Neuronal stem cell (in vitro differentiated cells): ENCODE results near the gene RSPH10B.
"Not testable (repeated sequence)": the region's sequence is repeated elsewhere in the genome, so short reads cannot be mapped to it uniquely, and the experiment has no call there.

ENCODE experiments used
- DNase-seq: peaks from one replicate; pipeline ENCODE4 v3.0.0-alpha.2; 2013; ENCODE audit warnings: low spot score
- H2AFZ ChIP-seq: one replicate; pipeline ENCODE4 v1.6.1; 2013; ENCODE audit warnings: mild to moderate bottlenecking, low read length, inconsistent platforms
- H2AK5ac ChIP-seq: 2 replicates; pipeline ENCODE4 v1.6.1; 2013; ENCODE audit warnings: low read depth, mild to moderate bottlenecking, inconsistent platforms, low read length, moderate library complexity, mixed read lengths
- H2BK120ac ChIP-seq: 2 replicates; pipeline ENCODE4 v1.6.1; 2013; ENCODE audit warnings: low read depth, mild to moderate bottlenecking, inconsistent platforms, low read length, moderate library complexity, mixed read lengths
- H2BK12ac ChIP-seq: one replicate; pipeline ENCODE4 v1.6.1; 2013; ENCODE audit warnings: low read length, inconsistent platforms
- H2BK15ac ChIP-seq: 2 replicates; pipeline ENCODE4 v1.6.1; 2013; ENCODE audit warnings: mild to moderate bottlenecking, low read length, inconsistent platforms, mixed read lengths
- H2BK5ac ChIP-seq: one replicate; pipeline ENCODE4 v1.6.1; 2013; ENCODE audit warnings: inconsistent platforms, mild to moderate bottlenecking, low read length, moderate library complexity
- H3K14ac ChIP-seq: one replicate; pipeline ENCODE4 v1.6.1; 2013; ENCODE audit warnings: low read length, inconsistent platforms
- H3K18ac ChIP-seq: 2 replicates; pipeline ENCODE4 v1.6.1; 2013; ENCODE audit warnings: low read length, inconsistent platforms
- H3K23ac ChIP-seq: 2 replicates; pipeline ENCODE4 v1.6.1; 2013; ENCODE audit warnings: low read depth, mild to moderate bottlenecking, mixed read lengths, low read length, inconsistent platforms; ENCODE audit not compliant: poor library complexity
- H3K27ac ChIP-seq: replicated peaks from 3 replicates; pipeline ENCODE4 v1.5.1; 2013; ENCODE audit warnings: low read length, inconsistent platforms
- H3K27me3 ChIP-seq, 3 experiments: 2 replicates each; pipeline ENCODE4 v1.6.1; 2013; ENCODE audit warnings: low read length in 3 of 3, mild to moderate bottlenecking in 2 of 3, inconsistent platforms in 1 of 3, low read depth in 1 of 3, mixed read lengths in 1 of 3, moderate library complexity in 1 of 3; ENCODE audit not compliant: control insufficient read depth in 3 of 3, insufficient read depth in 3 of 3
- H3K36me3 ChIP-seq, 2 donors: replicated peaks in 1 of 2; 2 replicates each; pipeline ENCODE4 v1.6.1; 2013; ENCODE audit warnings: low read length in 2 of 2; ENCODE audit not compliant: control insufficient read depth in 2 of 2, insufficient read depth in 2 of 2
- H3K4ac ChIP-seq: 2 replicates; pipeline ENCODE4 v1.6.1; 2013; ENCODE audit warnings: inconsistent platforms, mild to moderate bottlenecking, low read length, moderate library complexity
- H3K4me1 ChIP-seq, 2 donors: 1 replicate in 1 of 2; 2 replicates in 1 of 2; pipeline ENCODE4 v1.6.1; 2013; ENCODE audit warnings: low read length in 2 of 2, low read depth in 1 of 2; ENCODE audit not compliant: control insufficient read depth in 2 of 2, insufficient read depth in 1 of 2
- H3K4me2 ChIP-seq: one replicate; pipeline ENCODE4 v1.6.1; 2013; ENCODE audit warnings: mild to moderate bottlenecking, low read length, inconsistent platforms; ENCODE audit not compliant: insufficient read depth, poor library complexity, severe bottlenecking
- H3K4me3 ChIP-seq, 2 donors: 2 replicates each; pipeline ENCODE4 v1.5.1; 2013; ENCODE audit warnings: low read length in 2 of 2, mild to moderate bottlenecking in 2 of 2, inconsistent platforms in 1 of 2, moderate library complexity in 1 of 2
- H3K79me1 ChIP-seq: one replicate; pipeline ENCODE4 v1.6.1; 2013; ENCODE audit warnings: low read depth, mild to moderate bottlenecking, inconsistent platforms, low read length, moderate library complexity
- H3K9ac ChIP-seq: one replicate; pipeline ENCODE4 v1.6.1; 2013; ENCODE audit warnings: mild to moderate bottlenecking, low read depth, low read length, inconsistent platforms; ENCODE audit not compliant: poor library complexity
- H3K9me3 ChIP-seq, 2 donors: replicated peaks in 1 of 2; 2 replicates each; pipeline versions ENCODE3 to v1.6.1; 2013; ENCODE audit warnings: low read length in 2 of 2, mild to moderate bottlenecking in 2 of 2, inconsistent platforms in 1 of 2, low read depth in 1 of 2, mixed read lengths in 1 of 2, moderate library complexity in 1 of 2; ENCODE audit not compliant: control insufficient read depth in 2 of 2, insufficient read depth in 1 of 2
- H4K8ac ChIP-seq: one replicate; pipeline ENCODE4 v1.6.1; 2013; ENCODE audit warnings: low read depth, mild to moderate bottlenecking, inconsistent platforms, low read length, moderate library complexity
- H4K91ac ChIP-seq: one replicate; pipeline ENCODE4 v1.6.1; 2013; ENCODE audit warnings: low read length, low read depth, mild to moderate bottlenecking, inconsistent platforms; ENCODE audit not compliant: poor library complexity
- WGBS, 2 donors: extraction: QIAGEN DNeasy Blood & Tissue Kit; methylation state at CpG; one replicate each; pipeline ENCODE4 v1.1.7; 2013; ENCODE audit warnings: missing lambda C conversion rate in 2 of 2, mixed read lengths in 1 of 2; ENCODE audit not compliant: insufficient read length in 2 of 2, insufficient replicate concordance in 1 of 2; ENCODE audit errors: extremely low coverage in 2 of 2; 5-methylcytosine and 5-hydroxymethylcytosine counted together

The RSPH10B gene

DNA sequence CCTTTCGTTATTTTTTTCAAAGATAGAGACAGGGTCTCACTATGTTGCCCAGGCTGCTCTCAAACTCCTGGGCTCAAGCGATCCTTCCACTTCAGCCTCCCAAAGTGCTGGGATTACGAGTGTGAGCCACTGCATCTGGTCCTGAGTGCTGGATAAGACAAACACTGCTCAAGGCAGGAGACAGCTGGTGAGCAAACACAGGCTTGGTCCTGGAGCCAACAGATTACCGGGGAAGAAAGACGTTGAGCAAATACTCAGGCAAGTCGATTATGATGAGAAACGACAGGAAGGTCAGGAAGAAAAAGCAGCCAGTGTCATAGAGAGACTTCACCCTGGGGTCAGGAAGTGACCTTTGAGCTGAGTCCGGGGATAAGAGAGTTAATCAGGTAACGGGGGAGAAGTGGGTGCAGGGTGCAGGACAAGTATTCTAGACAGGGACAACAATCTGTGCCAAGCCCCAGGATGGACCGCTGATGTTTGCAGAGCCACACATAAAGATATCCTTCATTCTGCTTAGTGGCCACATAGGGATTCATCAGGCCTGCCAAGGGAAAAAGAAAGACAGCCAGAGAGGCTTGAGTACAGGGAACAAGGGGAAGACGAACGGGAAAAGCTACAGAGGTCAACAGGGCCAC, 9.3 kb upstream of the RSPH10B start:
- H2BK5ac ChIP-seq, H3K4me1 ChIP-seq, H3K9me3 ChIP-seq, DNase-seq, H3K9ac ChIP-seq, H3K4ac ChIP-seq, H4K8ac ChIP-seq, H3K4me3 ChIP-seq, H2AFZ ChIP-seq, H3K27me3 ChIP-seq, H2BK120ac ChIP-seq, H2BK12ac ChIP-seq, H2BK15ac ChIP-seq, H3K79me1 ChIP-seq, H3K27ac ChIP-seq, H3K14ac ChIP-seq, H4K91ac ChIP-seq, H3K4me2 ChIP-seq, H3K23ac ChIP-seq, H2AK5ac ChIP-seq, H3K18ac ChIP-seq: not testable (repeated sequence)
- H3K36me3 ChIP-seq: peaks cover 0 to 20% of the 10 kb centered on the region in 2 donors
- WGBS, 2 donors: no CpG with 5 or more reads among the region's 12 CpGs

- H2BK15ac ChIP-seq, H3K36me3 ChIP-seq, H3K9me3 ChIP-seq, H4K8ac ChIP-seq, H3K4me1 ChIP-seq, DNase-seq, H2BK12ac ChIP-seq, H3K27ac ChIP-seq, H4K91ac ChIP-seq, H3K4ac ChIP-seq, H3K14ac ChIP-seq, H3K23ac ChIP-seq, H3K4me3 ChIP-seq, H3K9ac ChIP-seq, H2AK5ac ChIP-seq, H2BK120ac ChIP-seq, H2BK5ac ChIP-seq, H2AFZ ChIP-seq, H3K18ac ChIP-seq, H3K4me2 ChIP-seq, H3K79me1 ChIP-seq, H3K27me3 ChIP-seq: not testable (repeated sequence)
- no CpG with 5 or more reads among the region's 8 CpGs for WGBS, 2 donors
Observed at GRCh38 chr7:5973580-5973979, 3.1 kb upstream of the RSPH10B start.

DNA sequence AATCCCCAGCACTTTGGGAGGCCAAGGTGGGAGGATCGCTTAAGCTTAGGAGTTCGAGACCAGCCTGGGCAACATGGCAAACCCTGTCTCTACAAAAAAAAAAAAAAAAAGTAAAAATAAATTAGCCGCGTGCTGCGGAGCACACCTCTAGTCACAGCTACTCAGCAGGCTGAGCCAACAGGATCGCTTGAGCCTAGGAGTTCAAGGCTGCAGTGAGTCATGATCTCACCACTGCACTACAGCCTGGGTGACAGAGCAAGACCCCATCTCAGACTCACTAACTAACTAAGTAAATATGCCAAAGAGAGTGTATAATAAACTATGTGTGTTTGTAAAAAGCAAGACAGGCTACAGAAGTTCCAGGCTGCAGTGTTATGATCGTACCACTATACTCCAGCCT, 6.7 kb downstream of the RSPH10B start:
- H3K79me1 ChIP-seq, H2BK5ac ChIP-seq, H2AK5ac ChIP-seq, H2BK15ac ChIP-seq, H3K27ac ChIP-seq, H3K27me3 ChIP-seq, H3K4me2 ChIP-seq, H3K4me1 ChIP-seq, DNase-seq, H3K9me3 ChIP-seq, H2BK12ac ChIP-seq, H3K23ac ChIP-seq, H4K91ac ChIP-seq, H4K8ac ChIP-seq, H3K36me3 ChIP-seq, H3K18ac ChIP-seq, H3K4ac ChIP-seq, H3K9ac ChIP-seq, H2BK120ac ChIP-seq, H2AFZ ChIP-seq, H3K4me3 ChIP-seq, H3K14ac ChIP-seq: not testable (repeated sequence)
- WGBS, 2 donors: no CpG with 5 or more reads among the region's 7 CpGs

DNA sequence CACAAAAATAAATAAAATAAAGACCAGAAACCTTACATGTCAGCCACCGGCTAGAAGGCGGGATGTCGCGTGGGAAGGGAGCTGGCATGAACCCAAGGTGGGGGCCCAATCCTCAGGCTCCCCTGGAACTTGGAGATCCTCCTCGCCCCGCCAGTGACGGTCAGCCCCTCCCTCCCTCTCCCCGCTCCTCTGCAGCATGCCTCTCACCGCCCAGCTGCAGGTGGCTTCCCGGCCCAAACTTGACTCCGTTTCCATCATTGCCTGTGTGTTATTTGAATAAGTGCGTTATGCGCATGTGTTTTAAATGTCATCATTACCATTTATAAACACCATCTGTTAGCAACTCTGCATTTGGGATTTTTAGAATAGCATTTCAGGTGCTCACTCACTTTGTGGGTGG, 7.3 kb downstream of the RSPH10B start:
- H2BK12ac ChIP-seq, H3K79me1 ChIP-seq, H3K9ac ChIP-seq, H2AK5ac ChIP-seq, H4K8ac ChIP-seq, H3K4me1 ChIP-seq, H3K36me3 ChIP-seq, H3K14ac ChIP-seq, H3K27ac ChIP-seq, H2BK120ac ChIP-seq, H3K4me2 ChIP-seq, H2BK15ac ChIP-seq, DNase-seq, H3K4ac ChIP-seq, H2BK5ac ChIP-seq, H3K23ac ChIP-seq, H3K9me3 ChIP-seq, H3K27me3 ChIP-seq, H2AFZ ChIP-seq, H3K18ac ChIP-seq, H4K91ac ChIP-seq, H3K4me3 ChIP-seq: not testable (repeated sequence)
- WGBS, 2 donors: no CpG with 5 or more reads among the region's 13 CpGs
